GM12801 (cell line): ENCODE data around the gene KRTAP9-4.

Experiments used
- TF ChIP-seq, protein P1 (sequence below): IDR thresholded peaks from one replicate; pipeline ENCODE4 v1.5.1; 2011; ENCODE audit warnings: control low read depth; ENCODE audit not compliant: insufficient read length; ENCODE audit errors: extremely low read depth

The KRTAP9-4 gene

DNA sequence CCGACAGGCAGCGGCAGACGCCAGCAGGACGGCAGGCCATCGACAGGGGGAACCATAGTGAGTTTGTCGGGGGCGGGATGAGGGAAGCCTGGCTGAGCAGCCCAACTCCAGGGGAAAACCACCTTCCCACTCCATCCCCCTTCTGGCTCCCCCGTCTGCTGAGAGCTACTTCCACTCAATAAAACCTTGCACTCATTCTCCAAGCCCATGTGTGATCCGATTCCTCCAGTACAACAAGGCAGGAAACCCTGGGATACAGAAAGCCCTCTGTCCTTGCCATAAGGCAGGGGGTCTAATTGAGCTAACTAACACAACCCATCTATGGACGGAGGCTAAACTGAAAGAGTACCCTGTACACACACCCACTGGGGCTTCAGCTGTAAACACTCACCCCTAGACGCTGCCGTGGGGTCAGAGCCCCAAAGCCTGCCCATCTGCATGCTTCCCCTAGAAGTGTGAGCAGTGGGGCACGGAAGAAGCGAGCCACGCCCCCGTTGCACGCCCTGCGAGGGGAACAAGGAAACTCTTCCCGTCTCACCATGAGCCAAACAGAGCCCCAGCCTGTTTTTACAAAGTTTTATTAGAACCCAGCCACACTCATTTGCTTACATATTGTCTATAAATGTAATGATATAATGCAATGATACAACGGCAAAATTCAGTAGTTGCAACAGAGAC lies 49.1 kb downstream of the KRTAP9-4 start:
- TF ChIP-seq, protein P1, sequence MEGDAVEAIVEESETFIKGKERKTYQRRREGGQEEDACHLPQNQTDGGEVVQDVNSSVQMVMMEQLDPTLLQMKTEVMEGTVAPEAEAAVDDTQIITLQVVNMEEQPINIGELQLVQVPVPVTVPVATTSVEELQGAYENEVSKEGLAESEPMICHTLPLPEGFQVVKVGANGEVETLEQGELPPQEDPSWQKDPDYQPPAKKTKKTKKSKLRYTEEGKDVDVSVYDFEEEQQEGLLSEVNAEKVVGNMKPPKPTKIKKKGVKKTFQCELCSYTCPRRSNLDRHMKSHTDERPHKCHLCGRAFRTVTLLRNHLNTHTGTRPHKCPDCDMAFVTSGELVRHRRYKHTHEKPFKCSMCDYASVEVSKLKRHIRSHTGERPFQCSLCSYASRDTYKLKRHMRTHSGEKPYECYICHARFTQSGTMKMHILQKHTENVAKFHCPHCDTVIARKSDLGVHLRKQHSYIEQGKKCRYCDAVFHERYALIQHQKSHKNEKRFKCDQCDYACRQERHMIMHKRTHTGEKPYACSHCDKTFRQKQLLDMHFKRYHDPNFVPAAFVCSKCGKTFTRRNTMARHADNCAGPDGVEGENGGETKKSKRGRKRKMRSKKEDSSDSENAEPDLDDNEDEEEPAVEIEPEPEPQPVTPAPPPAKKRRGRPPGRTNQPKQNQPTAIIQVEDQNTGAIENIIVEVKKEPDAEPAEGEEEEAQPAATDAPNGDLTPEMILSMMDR, result no peak
